Loucy (cell line): ENCODE results near the gene ZNF516.

ENCODE experiments used
- CTCF ChIP-seq: fragments of 200-600 bp; sonication (generic); conservative IDR thresholded peaks from 2 replicates; pipeline ENCODE4 v1.5.1; 2014; ENCODE audit warnings: mild to moderate bottlenecking, antibody characterized with exemption, low read length
- EZH2phosphoT487 ChIP-seq: fragments of 200-600 bp; IDR thresholded peaks from 2 replicates; pipeline ENCODE4 v1.6.1; 2018; ENCODE audit warnings: antibody characterized with exemption, mild to moderate bottlenecking, moderate library complexity, borderline replicate concordance

GRCh38 chr18:76461148-76461547 lies 33.9 kb downstream of the ZNF516 start:
- TF ChIP-seq CTCF (no peak), EZH2phosphoT487 (no peak)
